Large intestine (tissue), 3 donors: ENCODE measurements around the gene MOB1A. TPM values are rescaled to one million over a fixed set of nuclear protein-coding genes. Genes with fewer than 3 reads are reported as not detected.
"Not testable (repeated sequence)": the region's sequence is repeated elsewhere in the genome, so short reads cannot be mapped to it uniquely, and the experiment has no call there.

Experiments used
- DNase-seq, 2 donors: peaks; one replicate each; pipeline versions ENCODE4 v3.0.0 to v3.0.0-alpha.2; 2013
- H3K27ac ChIP-seq: one replicate; pipeline ENCODE4 v1.5.1; 2013; ENCODE audit warnings: low read length
- H3K27me3 ChIP-seq: 2 replicates; pipeline ENCODE4 v1.6.1; 2013; ENCODE audit warnings: low read length; ENCODE audit not compliant: control insufficient read depth, insufficient read depth
- H3K36me3 ChIP-seq: 2 replicates; pipeline ENCODE4 v1.6.1; 2013; ENCODE audit warnings: low read length; ENCODE audit not compliant: control insufficient read depth, insufficient read depth
- H3K4me1 ChIP-seq: one replicate; pipeline ENCODE4 v1.6.1; 2013; ENCODE audit warnings: low read length; ENCODE audit not compliant: control insufficient read depth, insufficient read depth
- H3K4me3 ChIP-seq: one replicate; pipeline ENCODE4 v1.5.1; 2013; ENCODE audit warnings: low read length
- H3K9me3 ChIP-seq: one replicate; pipeline ENCODE4 v1.6.1; 2013; ENCODE audit warnings: mild to moderate bottlenecking, low read depth, low read length, moderate library complexity; ENCODE audit not compliant: control insufficient read depth
- WGBS: methylation state at CpG from one replicate; pipeline ENCODE4 v1.1.5; 2013; ENCODE audit warnings: low lambda C conversion rate; ENCODE audit not compliant: insufficient coverage; 5-methylcytosine and 5-hydroxymethylcytosine counted together
- polyA plus RNA-seq: library from polyadenylated mRNA; unstranded; fragments of 120-200 nt; gene quantifications from one replicate; pipeline ENCODE4 v1.2.1, GENCODE V29; 2013

Gene MOB1A
- polyA plus RNA-seq, 1 donor, result 72.2 TPM

GRCh38 chr2:74130211-74130995 lies 48.3 kb downstream of the MOB1A start:
- Histone ChIP-seq H3K27me3 (peaks cover 17% of the 10 kb centered on the region), H3K9me3 (peaks cover 9% of the 10 kb centered on the region), H3K36me3 (peaks cover 6% of the 10 kb centered on the region), H3K27ac (no peak overlapping the region), H3K4me3 (no peak overlapping the region), H3K4me1 (no peaks in the 10 kb centered on the region)
- WGBS, result no CpG with 5 or more reads among the region's 41 CpGs
- no peak for DNase-seq

GRCh38 chr2:74128206-74128605 lies 50.5 kb downstream of the MOB1A start:
- Histone ChIP-seq H3K9me3 (peaks cover 16% of the 10 kb centered on the region), H3K27me3 (peaks cover 17% of the 10 kb centered on the region), H3K4me3 (no peak overlapping the region), H3K4me1 (no peaks in the 10 kb centered on the region), H3K27ac (no peak overlapping the region), H3K36me3 (peaks cover under 1% of the 10 kb centered on the region)
- WGBS, result 80% methylated on average over 2 of the region's 3 CpGs
- no peak for DNase-seq

- H3K27me3 ChIP-seq, H3K4me3 ChIP-seq, H3K27ac ChIP-seq, H3K4me1 ChIP-seq, H3K36me3 ChIP-seq, DNase-seq: not testable (repeated sequence)
- no CpG with 5 or more reads among the region's 29 CpGs for WGBS
- H3K9me3 ChIP-seq, result peaks cover 22% of the 10 kb centered on the region
Observed at GRCh38 chr2:74123955-74124354, 54.7 kb downstream of the MOB1A start.

- not testable (repeated sequence) for H3K4me3 ChIP-seq, DNase-seq, H3K27me3 ChIP-seq, H3K36me3 ChIP-seq, H3K4me1 ChIP-seq, H3K27ac ChIP-seq
- peaks cover 22% of the 10 kb centered on the region for H3K9me3 ChIP-seq
- WGBS, result no CpG with 5 or more reads among the region's 1 CpG
Observed at GRCh38 chr2:74121846-74122245, 56.8 kb downstream of the MOB1A start.

- Histone ChIP-seq H3K9me3 (peaks cover 22% of the 10 kb centered on the region), H3K36me3 (no peaks in the 10 kb centered on the region), H3K4me1 (no peaks in the 10 kb centered on the region), H3K4me3 (peak overlapping the region; percentile 74), H3K27ac (peak overlapping the region; percentile 77), H3K27me3 (no peaks in the 10 kb centered on the region)
- 100% methylated on average over 1 of the region's 59 CpGs for WGBS
- peak; percentile 74 to 94 for DNase-seq
Observed at GRCh38 chr2:74119912-74120825, 58.5 kb downstream of the MOB1A start.

GRCh38 chr2:74119339-74119738 lies 59.3 kb downstream of the MOB1A start:
- Histone ChIP-seq H3K36me3 (no peaks in the 10 kb centered on the region), H3K9me3 (peaks cover 22% of the 10 kb centered on the region), H3K27me3 (no peaks in the 10 kb centered on the region), H3K27ac (no peak overlapping the region), H3K4me3 (no peak overlapping the region), H3K4me1 (no peaks in the 10 kb centered on the region)
- DNase-seq, result no peak

- H3K4me1 ChIP-seq, result no peaks in the 10 kb centered on the region
- no peak overlapping the region for H3K27ac ChIP-seq
- H3K27me3 ChIP-seq, result no peaks in the 10 kb centered on the region
- H3K9me3 ChIP-seq, result peaks cover 3% of the 10 kb centered on the region
- no peak for DNase-seq
- H3K36me3 ChIP-seq, result no peaks in the 10 kb centered on the region
- H3K4me3 ChIP-seq, result no peak overlapping the region
Observed at GRCh38 chr2:74111380-74111779, 67.3 kb downstream of the MOB1A start.

- H3K27ac ChIP-seq, result no peak overlapping the region
- 60% methylated on average over 1 of the region's 3 CpGs for WGBS
- no peak for DNase-seq
- peaks cover 3% of the 10 kb centered on the region for H3K9me3 ChIP-seq
- H3K4me3 ChIP-seq, result no peak overlapping the region
- H3K27me3 ChIP-seq, result no peaks in the 10 kb centered on the region
- no peaks in the 10 kb centered on the region for H3K36me3 ChIP-seq
- H3K4me1 ChIP-seq, result no peaks in the 10 kb centered on the region
Observed at GRCh38 chr2:74110537-74110936, 68.1 kb downstream of the MOB1A start.

GRCh38 chr2:74109551-74109950 lies 69.1 kb downstream of the MOB1A start:
- WGBS, result 100% methylated on average over 2 of the region's 8 CpGs
- H3K9me3 ChIP-seq, result peaks cover 3% of the 10 kb centered on the region
- H3K27ac ChIP-seq, result no peak overlapping the region
- H3K36me3 ChIP-seq, result peaks cover 3% of the 10 kb centered on the region
- no peak overlapping the region for H3K4me3 ChIP-seq
- H3K4me1 ChIP-seq, result no peaks in the 10 kb centered on the region
- DNase-seq, result no peak
- H3K27me3 ChIP-seq, result no peaks in the 10 kb centered on the region

GRCh38 chr2:74107071-74107470 lies 71.6 kb downstream of the MOB1A start:
- Histone ChIP-seq H3K27ac (no peak overlapping the region), H3K4me1 (no peaks in the 10 kb centered on the region), H3K9me3 (no peaks in the 10 kb centered on the region), H3K36me3 (peaks cover 18% of the 10 kb centered on the region), H3K4me3 (no peak overlapping the region), H3K27me3 (no peaks in the 10 kb centered on the region)
- no peak for DNase-seq
- 73% methylated on average over 6 of the region's 12 CpGs for WGBS
